GM12878 (cell line): ENCODE data around the gene VASH2. TPM values are rescaled to one million over a fixed set of nuclear protein-coding genes. Genes with fewer than 3 reads are reported as not detected.

Source experiments
- ATAC-seq: fragments of 200-7000 bp; cut with Tn5 transposase; 3 replicates; pipeline ENCODE4 v1.9.1; 2020; ENCODE audit warnings: mild to moderate bottlenecking, moderate library complexity
- BruUV-seq: library from RNA; stranded (reverse); fragments of 400-500 nt; replicated peaks from 2 replicates; lab custom pipeline; 2021; lab: Mats Ljungman, UMichigan
- CTCF ChIA-PET: fragments of 300-600 bp; sonication (Branson Sonifier 250); formaldehyde crosslinking; extraction: SDS; loops from one replicate; lab custom pipeline; 2021; ENCODE audit warnings: inconsistent platforms; lab: Yijun Ruan, JAX
- POLR2A ChIA-PET: fragments of 350-600 bp; formaldehyde crosslinking; extraction: SDS; loops from one replicate; lab custom pipeline; 2021; ENCODE audit warnings: inconsistent platforms; lab: Charles Lee
- RAD21 ChIA-PET: fragments of 300-600 bp; sonication (Branson Sonifier 250); formaldehyde crosslinking; loops from one replicate; lab custom pipeline; 2023; ENCODE audit warnings: antibody characterized with exemption; ENCODE audit not compliant: unreplicated experiment; lab: Charles Lee
- SMC1A ChIA-PET: fragments of 300-600 bp; sonication (Branson Sonifier 250); formaldehyde crosslinking; loops from one replicate; lab custom pipeline; 2023; ENCODE audit not compliant: unreplicated experiment, uncharacterized antibody; lab: Charles Lee
- DNase-seq: peaks from one replicate; pipeline ENCODE4 v3.0.0-alpha.2; 2011; ENCODE audit warnings: low read depth, low spot score
- FAIRE-seq: peaks from 3 replicates; lab custom pipeline; 2011; peaks lifted over from hg19 to GRCh38; lab: Jason Lieb, UNC
- H2AFZ ChIP-seq: 2 replicates; pipeline ENCODE4 v1.6.0; 2011; ENCODE audit warnings: low read depth, low read length, control low read depth; ENCODE audit not compliant: control insufficient read depth
- H3K27ac ChIP-seq: 2 replicates; pipeline ENCODE4 v1.5.1; 2011; ENCODE audit warnings: control low read depth; ENCODE audit not compliant: control insufficient read depth, insufficient read depth
- H3K27me3 ChIP-seq, 2 experiments: replicated peaks in 1 of 2; 2 replicates each; pipeline versions ENCODE4 v1.6.0 to v1.6.1; 2011; ENCODE audit warnings: low read length in 1 of 2; ENCODE audit not compliant: control insufficient read depth in 2 of 2, insufficient read depth in 2 of 2
- H3K36me3 ChIP-seq, 2 experiments: 2 replicates each; pipeline ENCODE4 v1.5.1; 2011; ENCODE audit warnings: low read length in 1 of 2; ENCODE audit not compliant: control insufficient read depth in 2 of 2, insufficient read depth in 2 of 2
- H3K4me1 ChIP-seq: 2 replicates; pipeline ENCODE4 v1.6.1; 2011; ENCODE audit warnings: mild to moderate bottlenecking, low read length, moderate library complexity, mixed read lengths; ENCODE audit not compliant: control insufficient read depth, insufficient read depth
- H3K4me2 ChIP-seq: 2 replicates; pipeline ENCODE4 v1.6.0; 2011; ENCODE audit warnings: control low read depth; ENCODE audit not compliant: control insufficient read depth, insufficient read depth
- H3K4me3 ChIP-seq: fragments of 200-600 bp; sonication (generic); 2 replicates; pipeline ENCODE4 v1.5.1; 2016
- H3K79me2 ChIP-seq: 2 replicates; pipeline ENCODE4 v1.6.0; 2011; ENCODE audit warnings: low read length; ENCODE audit not compliant: control insufficient read depth, insufficient read depth
- H3K9ac ChIP-seq: 2 replicates; pipeline ENCODE4 v1.8.0; 2011; ENCODE audit warnings: low read length, control low read depth, mixed read lengths; ENCODE audit not compliant: control insufficient read depth, insufficient read depth
- H3K9me3 ChIP-seq: replicated peaks from 3 replicates; pipeline ENCODE4 v1.5.1; 2011; ENCODE audit warnings: mild to moderate bottlenecking, low read length; ENCODE audit not compliant: control insufficient read depth, insufficient read depth
- H4K20me1 ChIP-seq: 2 replicates; pipeline ENCODE4 v1.6.0; 2011; ENCODE audit not compliant: control insufficient read depth, insufficient read depth
- BCL11A ChIP-seq: IDR thresholded peaks from 2 replicates; pipeline ENCODE4 v1.6.1; 2011; ENCODE audit warnings: low read depth, low read length
- CBFB ChIP-seq: IDR thresholded peaks from 2 replicates; pipeline ENCODE4 v1.6.1; 2016; ENCODE audit warnings: antibody characterized with exemption, low read depth
- CBX5 ChIP-seq: sonication (generic); IDR thresholded peaks from 2 replicates; pipeline ENCODE4 v1.6.1; 2016; ENCODE audit warnings: low read depth, moderate library complexity, mild to moderate bottlenecking, inconsistent platforms
- DPF2 ChIP-seq: fragments of 450-650 bp; IDR thresholded peaks from 2 replicates; pipeline ENCODE4 v1.6.1; 2017; ENCODE audit warnings: mild to moderate bottlenecking
- EGR1 ChIP-seq, 2 experiments: IDR thresholded peaks; 1 replicate in 1 of 2; 2 replicates in 1 of 2; pipeline ENCODE4 v1.6.1; 2011 to 2012; ENCODE audit warnings: low read depth in 2 of 2, low read length in 2 of 2, borderline replicate concordance in 1 of 2, mild to moderate bottlenecking in 1 of 2, moderate library complexity in 1 of 2
- EZH2 ChIP-seq: IDR thresholded peaks from 2 replicates; pipeline ENCODE4 v1.6.1; 2012; ENCODE audit warnings: low read depth, mild to moderate bottlenecking, control low read depth, inconsistent platforms, low read length, borderline replicate concordance; ENCODE audit not compliant: control insufficient read depth
- MTA3 ChIP-seq: IDR thresholded peaks from 2 replicates; pipeline ENCODE4 v1.6.1; 2012; ENCODE audit warnings: low read length, inconsistent platforms, borderline replicate concordance
- POLR2AphosphoS5 ChIP-seq: IDR thresholded peaks from 2 replicates; pipeline ENCODE4 v1.6.1; 2011; ENCODE audit warnings: mild to moderate bottlenecking, low read length, inconsistent platforms
- SMAD5 ChIP-seq: IDR thresholded peaks from 2 replicates; pipeline ENCODE4 v1.6.1; 2016; ENCODE audit warnings: antibody characterized with exemption, low read depth
- WGBS: methylation state at CpG from one replicate; pipeline ENCODE4 v1.1.6; 2016; ENCODE audit warnings: low lambda C conversion rate; ENCODE audit not compliant: insufficient replicate concordance, insufficient coverage; ENCODE audit errors: missing lambda C conversion rate; 5-methylcytosine and 5-hydroxymethylcytosine counted together
- in situ Hi-C: fragments of 300-500 bp; cut with MboI; formaldehyde crosslinking; loops from 9 replicates; pipeline ENCODE4 v1.14.3; 2018; ENCODE audit warnings: mixed read lengths
- intact Hi-C: fragments of 100-400 bp; cut with micrococcal nuclease; formaldehyde crosslinking; loops from one replicate; pipeline ENCODE4 v1.14.2; 2022; ENCODE audit not compliant: unreplicated experiment
- polyA plus RNA-seq, 11 experiments: library from polyadenylated mRNA; depleted of rRNA in 4 of 11; unstranded in 6 of 11; stranded (reverse) in 5 of 11; fragments of >200 nt; fragmentation: Nextera tagmentation in 4 of 11; fragmentation: Illumina TruSeq in 1 of 11; extraction: Ambion mirVana in 4 of 11; extraction: Trizol in 1 of 11; gene quantifications; 1 replicate in 1 of 11; 2 replicates in 10 of 11; pipeline versions ENCODE4 v1.2.1 to v1.2.3, GENCODE V29; 2011 to 2016; ENCODE audit warnings: inconsistent platforms in 2 of 11, missing spikeins in 2 of 11, low read depth in 1 of 11
- total RNA-seq, 4 experiments: library from RNA; depleted of rRNA in 3 of 4; stranded (reverse); fragments of >200 nt in 3 of 4; fragmentation: Illumina TruSeq in 1 of 4; extraction: Trizol in 1 of 4; gene quantifications; 2 replicates each; pipeline versions ENCODE4 v1.2.1 to v1.2.3, GENCODE V29; 2013 to 2021
- TF ChIP-seq, protein P1 (sequence below): IDR thresholded peaks from 2 replicates; pipeline ENCODE4 v1.6.1; 2012; ENCODE audit warnings: low read depth, low read length, improper control_type of control experiment
- TF ChIP-seq, protein P2 (sequence below): fragments of 450-650 bp; formaldehyde crosslinking; IDR thresholded peaks from 2 replicates; pipeline ENCODE4 v1.4.0; 2022; ENCODE audit warnings: mild to moderate bottlenecking, moderate library complexity
- TF ChIP-seq, protein P3 (sequence below): fragments of 450-650 bp; IDR thresholded peaks from 2 replicates; pipeline ENCODE4 v1.6.1; 2017; ENCODE audit warnings: antibody characterized with exemption, mild to moderate bottlenecking, moderate library complexity
- TF ChIP-seq, protein P4 (sequence below): IDR thresholded peaks from 2 replicates; pipeline ENCODE4 v1.6.1; 2011; ENCODE audit warnings: low read depth, low read length, improper control_type of control experiment, borderline replicate concordance

VASH2 gene
- total and polyA plus RNA-seq, 10 of the 15 experiments (the other 5 are each of a cell fraction or from before 2014, with no cell fraction given): 5.4 to 29.7 (median 21.7) TPM

DNA sequence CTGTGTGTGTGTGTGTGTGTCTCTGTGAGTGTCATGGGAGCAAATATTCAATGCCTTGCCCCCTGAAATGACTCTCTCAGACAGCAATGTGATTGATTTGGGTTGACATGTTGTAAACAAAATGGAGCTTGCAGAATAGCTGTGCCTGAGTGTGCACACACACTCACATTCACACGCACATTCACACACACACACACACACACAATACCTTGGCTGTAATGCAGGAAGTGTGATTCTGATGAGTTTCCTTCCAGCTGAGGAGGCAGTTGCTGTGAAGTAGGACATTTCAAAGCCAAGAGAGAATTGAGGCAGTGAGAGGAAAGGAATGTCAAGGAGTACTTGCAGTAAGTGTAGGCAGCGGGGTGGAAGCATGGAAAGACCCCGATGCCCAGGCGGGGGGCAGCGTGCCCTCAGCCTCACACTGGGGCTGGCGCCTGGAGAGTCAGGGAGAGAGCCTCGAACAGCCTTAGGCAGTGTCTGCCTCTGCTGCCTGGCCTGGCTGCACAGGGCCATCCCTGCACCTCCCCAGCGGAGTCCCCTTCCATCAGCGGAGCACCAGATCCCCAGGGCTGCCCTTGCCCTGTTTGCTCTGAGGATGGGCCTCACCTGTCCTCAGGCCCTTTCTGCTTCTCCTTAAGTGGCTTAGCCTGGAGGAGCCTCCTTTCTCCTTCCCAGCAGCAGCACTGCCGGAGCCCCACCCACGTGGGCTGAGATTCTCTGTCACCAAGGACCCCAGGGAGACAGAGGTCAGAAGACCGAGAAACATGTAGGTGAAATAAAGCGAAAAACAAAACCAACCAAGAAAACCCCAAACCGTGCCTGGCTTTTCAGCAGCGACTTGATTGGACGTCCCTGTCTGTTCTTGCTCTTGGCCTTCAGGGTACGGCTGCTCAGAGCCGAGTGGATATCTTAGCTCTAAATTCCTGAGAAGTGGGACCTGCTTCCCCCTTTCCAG, 9.2 kb downstream of the VASH2 start (continued):
- TF ChIP-seq EGR1 (IDR thresholded peaks at IDR 0.05; ENCODE audit: borderline replicate concordance in 1 of 2, low read depth in 2 of 2, low read length in 2 of 2): peak in 1 of 2 experiments; percentile 54; a peak in 1 of 3 replicates
- TF ChIP-seq, protein P1, sequence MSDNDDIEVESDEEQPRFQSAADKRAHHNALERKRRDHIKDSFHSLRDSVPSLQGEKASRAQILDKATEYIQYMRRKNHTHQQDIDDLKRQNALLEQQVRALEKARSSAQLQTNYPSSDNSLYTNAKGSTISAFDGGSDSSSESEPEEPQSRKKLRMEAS: peak; percentile 32; the same call in 1 of the 2 replicates
- TF ChIP-seq CBX5: no peak
- TF ChIP-seq, protein P2, sequence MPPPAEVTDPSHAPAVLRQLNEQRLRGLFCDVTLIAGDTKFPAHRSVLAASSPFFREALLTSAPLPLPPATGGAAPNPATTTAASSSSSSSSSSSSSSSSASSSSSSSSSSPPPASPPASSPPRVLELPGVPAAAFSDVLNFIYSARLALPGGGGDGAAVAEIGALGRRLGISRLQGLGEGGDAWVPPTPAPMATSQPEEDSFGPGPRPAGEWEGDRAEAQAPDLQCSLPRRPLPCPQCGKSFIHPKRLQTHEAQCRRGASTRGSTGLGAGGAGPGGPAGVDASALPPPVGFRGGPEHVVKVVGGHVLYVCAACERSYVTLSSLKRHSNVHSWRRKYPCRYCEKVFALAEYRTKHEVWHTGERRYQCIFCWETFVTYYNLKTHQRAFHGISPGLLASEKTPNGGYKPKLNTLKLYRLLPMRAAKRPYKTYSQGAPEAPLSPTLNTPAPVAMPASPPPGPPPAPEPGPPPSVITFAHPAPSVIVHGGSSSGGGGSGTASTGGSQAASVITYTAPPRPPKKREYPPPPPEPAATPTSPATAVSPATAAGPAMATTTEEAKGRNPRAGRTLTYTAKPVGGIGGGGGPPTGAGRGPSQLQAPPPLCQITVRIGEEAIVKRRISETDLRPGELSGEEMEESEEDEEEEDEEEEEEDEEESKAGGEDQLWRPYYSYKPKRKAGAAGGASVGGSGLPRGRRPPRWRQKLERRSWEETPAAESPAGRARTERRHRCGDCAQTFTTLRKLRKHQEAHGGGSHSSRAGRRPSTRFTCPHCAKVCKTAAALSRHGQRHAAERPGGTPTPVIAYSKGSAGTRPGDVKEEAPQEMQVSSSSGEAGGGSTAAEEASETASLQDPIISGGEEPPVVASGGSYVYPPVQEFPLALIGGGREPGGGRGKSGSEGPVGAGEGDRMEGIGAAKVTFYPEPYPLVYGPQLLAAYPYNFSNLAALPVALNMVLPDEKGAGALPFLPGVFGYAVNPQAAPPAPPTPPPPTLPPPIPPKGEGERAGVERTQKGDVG (CRISPR knock-in tag): no peak
- no peak for TF ChIP-seq SMAD5
- TF ChIP-seq DPF2: peak; percentile 67; the same call in 1 of the 2 replicates

DNA sequence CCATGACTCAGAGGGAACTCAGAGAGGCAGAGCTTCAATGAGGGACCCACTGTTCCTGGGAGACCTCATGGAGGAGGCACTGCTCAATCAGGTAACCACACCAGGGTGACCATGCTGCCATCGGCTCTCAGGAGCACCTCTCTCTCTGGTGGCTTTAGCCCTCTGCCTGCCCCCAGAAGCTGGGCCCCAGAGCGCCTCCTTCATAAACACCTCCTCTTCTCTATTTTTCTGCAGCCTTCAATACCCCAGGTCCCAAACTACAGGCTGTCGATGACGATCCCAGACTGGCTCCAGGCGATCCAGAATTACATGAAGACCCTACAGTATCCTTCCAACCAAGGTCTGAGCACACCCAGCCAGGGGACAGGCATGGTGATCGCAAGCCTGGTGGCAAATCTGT, 10.6 kb downstream of the VASH2 start:
- Histone ChIP-seq H3K9ac (no peak overlapping the region), H3K9me3 (no peaks in the 10 kb centered on the region), H3K4me2 (no peak overlapping the region), H4K20me1 (no peaks in the 10 kb centered on the region), H3K27me3 (no peaks in the 10 kb centered on the region), H3K79me2 (peaks cover 43% of the 10 kb centered on the region), H2AFZ (no peak overlapping the region), H3K4me3 (no peak overlapping the region), H3K4me1 (peaks cover 63% of the 10 kb centered on the region), H3K36me3 (peaks cover 21 to 29% of the 10 kb centered on the region in 2 experiments), H3K27ac (no peak overlapping the region)
- in situ Hi-C loops (no loop called here), intact Hi-C loops (no loop called here)
- ChIA-PET POLR2A (interaction anchor here (0.6 to 4.0 kb wide), 5 partner anchors 10 to 129 kb away, joined by 3 to 13 read pairs (median 4); partner anchors contain the start of gene VASH2), RAD21 (interaction anchor here (1.9 to 7.5 kb wide), 2 partner anchors 18 to 103 kb away, joined by 5 to 73 read pairs; partner anchors contain the start of gene FLVCR1), SMC1A (interaction anchor here (1.4 to 5.7 kb wide), 2 partner anchors 18 to 88 kb away, joined by 5 to 86 read pairs; no protein-coding TSS in a partner anchor), CTCF (interaction anchor here (1.0 to 4.5 kb wide), 3 partner anchors 10 to 146 kb away, joined by 4 to 33 read pairs (median 10); partner anchors contain the start of gene VASH2)
- BruUV-seq: no TSS peak
- no peak for ATAC-seq
- WGBS: 99% methylated on average over 6 of the region's 6 CpGs
- DNase-seq: no peak
- no peak for FAIRE-seq
- TF ChIP-seq CBFB: no peak
- TF ChIP-seq POLR2AphosphoS5: no peak
- TF ChIP-seq, protein P3, sequence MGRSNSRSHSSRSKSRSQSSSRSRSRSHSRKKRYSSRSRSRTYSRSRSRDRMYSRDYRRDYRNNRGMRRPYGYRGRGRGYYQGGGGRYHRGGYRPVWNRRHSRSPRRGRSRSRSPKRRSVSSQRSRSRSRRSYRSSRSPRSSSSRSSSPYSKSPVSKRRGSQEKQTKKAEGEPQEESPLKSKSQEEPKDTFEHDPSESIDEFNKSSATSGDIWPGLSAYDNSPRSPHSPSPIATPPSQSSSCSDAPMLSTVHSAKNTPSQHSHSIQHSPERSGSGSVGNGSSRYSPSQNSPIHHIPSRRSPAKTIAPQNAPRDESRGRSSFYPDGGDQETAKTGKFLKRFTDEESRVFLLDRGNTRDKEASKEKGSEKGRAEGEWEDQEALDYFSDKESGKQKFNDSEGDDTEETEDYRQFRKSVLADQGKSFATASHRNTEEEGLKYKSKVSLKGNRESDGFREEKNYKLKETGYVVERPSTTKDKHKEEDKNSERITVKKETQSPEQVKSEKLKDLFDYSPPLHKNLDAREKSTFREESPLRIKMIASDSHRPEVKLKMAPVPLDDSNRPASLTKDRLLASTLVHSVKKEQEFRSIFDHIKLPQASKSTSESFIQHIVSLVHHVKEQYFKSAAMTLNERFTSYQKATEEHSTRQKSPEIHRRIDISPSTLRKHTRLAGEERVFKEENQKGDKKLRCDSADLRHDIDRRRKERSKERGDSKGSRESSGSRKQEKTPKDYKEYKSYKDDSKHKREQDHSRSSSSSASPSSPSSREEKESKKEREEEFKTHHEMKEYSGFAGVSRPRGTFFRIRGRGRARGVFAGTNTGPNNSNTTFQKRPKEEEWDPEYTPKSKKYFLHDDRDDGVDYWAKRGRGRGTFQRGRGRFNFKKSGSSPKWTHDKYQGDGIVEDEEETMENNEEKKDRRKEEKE: no peak
- TF ChIP-seq EZH2: no peak
- no peak for TF ChIP-seq MTA3
- TF ChIP-seq BCL11A: no peak
- TF ChIP-seq, protein P4, sequence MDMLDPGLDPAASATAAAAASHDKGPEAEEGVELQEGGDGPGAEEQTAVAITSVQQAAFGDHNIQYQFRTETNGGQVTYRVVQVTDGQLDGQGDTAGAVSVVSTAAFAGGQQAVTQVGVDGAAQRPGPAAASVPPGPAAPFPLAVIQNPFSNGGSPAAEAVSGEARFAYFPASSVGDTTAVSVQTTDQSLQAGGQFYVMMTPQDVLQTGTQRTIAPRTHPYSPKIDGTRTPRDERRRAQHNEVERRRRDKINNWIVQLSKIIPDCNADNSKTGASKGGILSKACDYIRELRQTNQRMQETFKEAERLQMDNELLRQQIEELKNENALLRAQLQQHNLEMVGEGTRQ: no peak
